ENCODE results near the gene MAP3K2.

The MAP3K2 gene, protein sequence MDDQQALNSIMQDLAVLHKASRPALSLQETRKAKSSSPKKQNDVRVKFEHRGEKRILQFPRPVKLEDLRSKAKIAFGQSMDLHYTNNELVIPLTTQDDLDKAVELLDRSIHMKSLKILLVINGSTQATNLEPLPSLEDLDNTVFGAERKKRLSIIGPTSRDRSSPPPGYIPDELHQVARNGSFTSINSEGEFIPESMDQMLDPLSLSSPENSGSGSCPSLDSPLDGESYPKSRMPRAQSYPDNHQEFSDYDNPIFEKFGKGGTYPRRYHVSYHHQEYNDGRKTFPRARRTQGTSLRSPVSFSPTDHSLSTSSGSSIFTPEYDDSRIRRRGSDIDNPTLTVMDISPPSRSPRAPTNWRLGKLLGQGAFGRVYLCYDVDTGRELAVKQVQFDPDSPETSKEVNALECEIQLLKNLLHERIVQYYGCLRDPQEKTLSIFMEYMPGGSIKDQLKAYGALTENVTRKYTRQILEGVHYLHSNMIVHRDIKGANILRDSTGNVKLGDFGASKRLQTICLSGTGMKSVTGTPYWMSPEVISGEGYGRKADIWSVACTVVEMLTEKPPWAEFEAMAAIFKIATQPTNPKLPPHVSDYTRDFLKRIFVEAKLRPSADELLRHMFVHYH

DNA sequence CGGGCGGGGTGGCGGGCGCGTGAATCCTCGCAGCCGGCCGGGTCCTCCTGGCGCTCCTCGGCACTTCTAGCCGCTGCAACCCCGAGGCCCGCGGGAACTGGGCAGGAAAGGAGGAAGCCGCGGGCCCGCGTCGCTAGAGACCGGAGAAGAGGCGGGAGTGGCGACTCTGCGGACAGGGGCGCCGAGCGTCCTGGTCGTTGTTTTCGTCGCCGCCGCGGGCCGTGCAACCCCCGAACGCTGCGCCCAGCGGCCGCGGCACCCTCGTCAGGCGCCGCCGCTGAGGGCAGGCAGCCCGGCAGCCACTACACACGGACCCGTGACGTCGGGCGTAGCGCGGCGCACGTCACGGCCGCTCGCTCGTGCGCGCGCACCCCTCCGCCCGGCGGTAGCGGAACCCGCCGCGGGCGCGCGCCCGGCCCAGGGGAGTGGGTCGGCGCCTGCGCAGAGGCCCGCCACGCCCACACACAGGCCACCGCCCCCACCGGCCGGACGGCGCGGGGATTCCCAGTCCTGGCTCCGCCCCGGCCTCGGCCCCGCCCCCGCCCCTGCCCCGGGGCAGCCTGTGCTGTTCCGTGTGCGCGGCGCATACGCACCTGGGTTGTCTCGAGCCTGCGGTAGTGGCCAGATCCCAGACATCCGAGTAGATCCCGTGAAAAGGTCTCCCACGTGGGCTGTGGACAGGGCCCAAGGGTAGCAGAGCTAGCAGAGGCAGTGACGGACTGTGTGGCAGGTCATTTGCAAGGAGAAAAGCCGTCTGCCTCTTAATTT lies at the start of gene MAP3K2:
MAP3K2 (minus strand) TSS at position 321 of the 768 bp plus-strand sequence. CDS start 44,846 bp downstream, outside the sequence.
- peak; percentile 72 for DNase-seq

DNA sequence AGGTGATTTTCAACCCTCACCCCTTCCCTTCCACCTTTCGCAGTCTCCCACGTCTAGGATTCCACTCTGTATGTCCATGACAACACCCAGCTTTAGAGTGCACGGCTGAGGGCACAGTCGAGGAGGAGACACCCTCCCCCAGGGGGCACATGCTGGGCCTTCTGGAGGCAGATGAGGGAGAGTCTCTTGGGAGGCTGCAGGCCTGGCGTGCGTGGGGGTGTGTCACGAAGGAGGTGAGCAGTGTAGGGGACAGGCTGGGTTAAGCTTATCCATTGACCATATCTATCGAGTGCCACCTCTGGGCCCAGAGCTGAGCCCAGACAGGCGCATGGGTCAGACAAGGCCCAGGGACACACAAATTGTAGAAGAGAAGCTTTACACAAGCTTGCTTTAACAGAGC lies 49.3 kb upstream of the MAP3K2 start:
- no peak for DNase-seq

DNA sequence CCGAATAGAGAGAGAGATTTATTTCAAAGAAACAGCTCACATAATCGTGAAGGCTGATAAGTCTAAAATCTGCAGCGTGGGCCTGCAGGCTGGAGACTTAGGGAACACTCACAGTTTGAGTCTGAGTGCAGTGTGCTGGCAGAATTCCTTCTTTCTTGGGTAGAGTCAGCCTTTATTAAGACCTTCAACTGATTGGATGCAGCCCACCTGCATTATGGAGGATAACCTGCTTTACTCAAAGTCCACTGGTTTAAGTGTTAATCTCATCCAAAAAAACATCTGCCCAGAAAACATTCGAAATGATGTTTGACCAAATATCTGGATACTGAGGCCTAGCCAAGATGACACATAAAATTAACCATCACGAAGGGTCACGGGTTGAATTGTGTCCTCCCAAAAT lies 46.7 kb upstream of the MAP3K2 start:
- no peak for DNase-seq

DNA sequence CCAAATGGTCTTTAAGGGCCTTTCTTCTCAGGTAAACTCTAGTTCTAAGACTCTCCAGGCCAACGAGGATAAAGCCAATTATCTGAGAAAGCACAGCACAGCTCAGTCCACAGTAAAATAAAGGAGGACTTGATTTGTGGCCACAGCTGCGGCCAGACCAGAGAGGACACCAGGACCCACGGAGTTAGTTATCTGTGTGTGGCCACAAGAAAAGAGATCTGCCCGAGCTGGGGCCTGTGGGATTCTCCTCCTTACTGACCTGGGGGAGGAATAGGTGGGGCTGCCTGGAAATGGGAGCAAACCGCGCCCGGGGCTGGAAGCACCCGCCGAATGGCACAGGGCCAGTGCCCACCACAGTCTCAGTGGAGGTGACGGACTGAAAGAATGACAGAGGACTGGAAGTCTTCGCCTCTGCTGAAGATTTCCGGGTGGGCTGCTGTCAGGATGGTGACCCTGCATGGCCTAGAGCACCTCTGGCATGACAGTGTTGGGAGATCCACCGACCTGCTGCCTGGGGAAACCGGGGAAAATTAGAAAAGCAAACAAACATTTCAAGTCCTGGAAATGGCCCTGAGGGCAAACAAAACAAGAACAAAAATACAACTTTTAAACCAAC lies 43.7 kb upstream of the MAP3K2 start:
- DNase-seq = no peak

DNA sequence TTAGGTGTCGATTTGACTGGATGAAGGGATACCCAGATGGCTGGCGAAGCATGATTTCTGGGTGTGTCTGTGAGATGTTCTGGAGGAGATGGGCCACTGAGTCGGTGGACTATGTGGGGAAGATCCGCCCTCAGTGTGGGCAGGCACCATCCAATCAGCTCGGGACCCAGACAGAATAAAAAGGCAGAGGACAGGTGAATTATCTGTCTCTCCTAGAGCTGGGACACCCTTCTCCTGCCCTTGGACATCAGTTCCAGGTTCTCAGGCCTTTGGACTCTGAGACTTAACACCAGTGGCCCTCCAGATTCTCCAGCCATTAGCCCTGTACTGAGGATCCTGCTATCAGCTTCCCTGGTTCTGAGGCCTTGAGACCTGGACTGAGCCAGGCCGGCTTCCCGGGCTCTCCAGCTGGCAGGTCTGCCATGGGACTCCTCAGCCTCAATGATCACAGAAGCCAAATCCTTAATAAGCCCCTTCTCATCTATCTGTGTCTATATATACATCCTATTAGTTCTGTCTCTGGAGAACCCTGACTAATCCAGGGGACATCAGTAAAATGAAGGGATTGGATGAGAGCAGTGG lies 42.2 kb upstream of the MAP3K2 start:
- DNase-seq = no peak

DNA sequence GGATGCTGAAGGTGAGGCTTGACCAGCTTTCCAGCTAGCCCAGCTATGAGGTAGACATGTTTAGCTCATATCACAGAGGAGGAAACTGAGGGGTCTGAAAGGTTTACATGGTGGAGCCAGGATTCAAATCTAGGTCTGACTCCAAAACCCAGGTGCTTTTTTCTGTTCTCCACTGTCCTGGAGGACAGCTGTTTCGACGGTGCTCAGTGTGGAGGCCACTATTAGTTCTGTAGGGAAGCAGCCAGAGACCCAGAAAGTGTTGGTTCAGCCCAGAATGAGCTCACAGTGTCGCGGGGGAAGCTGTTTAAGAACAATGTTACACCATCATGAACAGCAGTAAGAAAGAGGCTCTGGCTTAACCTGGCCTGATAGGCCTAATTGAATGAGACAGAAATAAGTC lies 41.5 kb upstream of the MAP3K2 start:
- DNase-seq = no peak

DNA sequence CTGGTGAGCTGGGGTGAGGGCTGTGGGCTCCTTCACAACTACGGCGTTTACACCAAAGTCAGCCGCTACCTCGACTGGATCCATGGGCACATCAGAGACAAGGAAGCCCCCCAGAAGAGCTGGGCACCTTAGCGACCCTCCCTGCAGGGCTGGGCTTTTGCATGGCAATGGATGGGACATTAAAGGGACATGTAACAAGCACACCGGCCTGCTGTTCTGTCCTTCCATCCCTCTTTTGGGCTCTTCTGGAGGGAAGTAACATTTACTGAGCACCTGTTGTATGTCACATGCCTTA lies 41.0 kb upstream of the MAP3K2 start:
- no peak for DNase-seq

DNA sequence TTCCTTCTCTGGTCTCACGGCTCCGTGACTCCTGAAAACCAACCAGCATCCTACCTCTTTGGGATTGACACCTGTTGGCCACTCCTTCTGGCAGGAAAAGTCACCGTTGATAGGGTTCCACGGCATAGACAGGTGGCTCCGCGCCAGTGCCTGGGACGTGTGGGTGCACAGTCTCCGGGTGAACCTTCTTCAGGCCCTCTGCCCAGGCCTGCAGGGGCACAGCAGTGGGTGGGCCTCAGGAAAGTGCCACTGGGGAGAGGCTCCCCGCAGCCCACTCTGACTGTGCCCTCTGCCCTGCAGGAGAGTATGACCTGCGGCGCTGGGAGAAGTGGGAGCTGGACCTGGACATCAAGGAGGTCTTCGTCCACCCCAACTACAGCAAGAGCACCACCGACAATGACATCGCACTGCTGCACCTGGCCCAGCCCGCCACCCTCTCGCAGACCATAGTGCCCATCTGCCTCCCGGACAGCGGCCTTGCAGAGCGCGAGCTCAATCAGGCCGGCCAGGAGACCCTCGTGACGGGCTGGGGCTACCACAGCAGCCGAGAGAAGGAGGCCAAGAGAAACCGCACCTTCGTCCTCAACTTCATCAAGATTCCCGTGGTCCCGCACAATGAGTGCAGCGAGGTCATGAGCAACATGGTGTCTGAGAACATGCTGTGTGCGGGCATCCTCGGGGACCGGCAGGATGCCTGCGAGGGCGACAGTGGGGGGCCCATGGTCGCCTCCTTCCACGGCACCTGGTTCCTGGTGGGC lies 40.5 kb upstream of the MAP3K2 start:
- no peak for DNase-seq

DNA sequence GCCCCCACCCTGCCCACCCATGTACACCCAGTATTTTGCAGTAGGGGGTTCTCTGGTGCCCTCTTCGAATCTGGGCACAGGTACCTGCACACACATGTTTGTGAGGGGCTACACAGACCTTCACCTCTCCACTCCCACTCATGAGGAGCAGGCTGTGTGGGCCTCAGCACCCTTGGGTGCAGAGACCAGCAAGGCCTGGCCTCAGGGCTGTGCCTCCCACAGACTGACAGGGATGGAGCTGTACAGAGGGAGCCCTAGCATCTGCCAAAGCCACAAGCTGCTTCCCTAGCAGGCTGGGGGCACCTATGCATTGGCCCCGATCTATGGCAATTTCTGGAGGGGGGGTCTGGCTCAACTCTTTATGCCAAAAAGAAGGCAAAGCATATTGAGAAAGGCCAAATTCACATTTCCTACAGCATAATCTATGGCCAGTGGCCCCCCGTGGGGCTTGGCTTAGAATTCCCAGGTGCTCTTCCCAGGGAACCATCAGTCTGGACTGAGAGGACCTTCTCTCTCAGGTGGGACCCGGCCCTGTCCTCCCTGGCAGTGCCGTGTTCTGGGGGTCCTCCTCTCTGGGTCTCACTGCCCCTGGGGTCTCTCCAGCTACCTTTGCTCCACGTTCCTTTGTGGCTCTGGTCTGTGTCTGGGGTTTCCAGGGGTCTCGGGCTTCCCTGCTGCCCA lies 39.7 kb upstream of the MAP3K2 start:
- no peak for DNase-seq

DNA sequence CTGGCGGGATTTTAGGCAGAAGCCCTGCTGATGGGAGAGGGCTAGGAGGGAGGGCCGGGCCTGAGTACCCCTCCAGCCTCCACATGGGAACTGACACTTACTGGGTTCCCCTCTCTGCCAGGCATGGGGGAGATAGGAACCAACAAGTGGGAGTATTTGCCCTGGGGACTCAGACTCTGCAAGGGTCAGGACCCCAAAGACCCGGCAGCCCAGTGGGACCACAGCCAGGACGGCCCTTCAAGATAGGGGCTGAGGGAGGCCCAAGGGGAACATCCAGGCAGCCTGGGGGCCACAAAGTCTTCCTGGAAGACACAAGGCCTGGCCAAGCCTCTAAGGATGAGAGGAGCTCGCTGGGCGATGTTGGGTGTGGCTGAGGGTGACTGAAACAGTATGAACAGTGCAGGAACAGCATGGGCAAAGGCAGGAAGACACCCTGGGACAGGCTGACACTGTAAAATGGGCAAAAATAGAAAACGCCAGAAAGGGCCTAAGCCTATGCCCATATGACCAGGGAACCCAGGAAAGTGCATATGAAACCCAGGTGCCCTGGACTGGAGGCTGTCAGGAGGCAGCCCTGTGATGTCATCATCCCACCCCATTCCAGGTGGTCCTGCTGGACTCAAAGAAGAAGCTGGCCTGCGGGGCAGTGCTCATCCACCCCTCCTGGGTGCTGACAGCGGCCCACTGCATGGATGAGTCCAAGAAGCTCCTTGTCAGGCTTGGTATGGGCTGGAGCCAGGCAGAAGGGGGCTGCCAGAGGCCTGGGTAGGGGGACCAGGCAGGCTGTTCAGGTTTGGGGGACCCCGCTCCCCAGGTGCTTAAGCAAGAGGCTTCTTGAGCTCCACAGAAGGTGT lies 39.0 kb upstream of the MAP3K2 start:
- DNase-seq = no peak

DNA sequence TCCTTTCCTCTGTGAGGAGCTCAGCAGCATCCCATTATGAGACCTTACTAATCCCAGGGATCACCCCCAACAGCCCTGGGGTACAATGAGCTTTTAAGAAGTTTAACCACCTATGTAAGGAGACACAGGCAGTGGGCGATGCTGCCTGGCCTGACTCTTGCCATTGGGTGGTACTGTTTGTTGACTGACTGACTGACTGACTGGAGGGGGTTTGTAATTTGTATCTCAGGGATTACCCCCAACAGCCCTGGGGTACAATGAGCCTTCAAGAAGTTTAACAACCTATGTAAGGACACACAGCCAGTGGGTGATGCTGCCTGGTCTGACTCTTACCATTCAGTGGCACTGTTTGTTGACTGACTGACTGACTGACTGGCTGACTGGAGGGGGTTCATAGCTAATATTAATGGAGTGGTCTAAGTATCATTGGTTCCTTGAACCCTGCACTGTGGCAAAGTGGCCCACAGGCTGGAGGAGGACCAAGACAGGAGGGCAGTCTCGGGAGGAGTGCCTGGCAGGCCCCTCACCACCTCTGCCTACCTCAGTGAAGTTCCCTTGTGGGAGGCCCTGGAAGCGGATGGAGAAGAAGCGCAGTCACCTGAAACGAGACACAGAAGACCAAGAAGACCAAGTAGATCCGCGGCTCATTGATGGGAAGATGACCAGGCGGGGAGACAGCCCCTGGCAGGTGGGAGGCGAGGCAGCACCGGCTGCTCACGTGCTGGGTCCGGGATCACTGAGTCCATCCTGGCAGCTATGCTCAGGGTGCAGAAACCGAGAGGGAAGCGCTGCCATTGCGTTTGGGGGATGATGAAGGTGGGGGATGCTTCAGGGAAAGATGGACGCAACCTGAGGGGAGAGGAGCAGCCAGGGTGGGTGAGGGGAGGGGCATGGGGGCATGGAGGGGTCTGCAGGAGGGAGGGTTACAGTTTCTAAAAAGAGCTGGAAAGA lies 38.0 kb upstream of the MAP3K2 start:
- no peak for DNase-seq

DNA sequence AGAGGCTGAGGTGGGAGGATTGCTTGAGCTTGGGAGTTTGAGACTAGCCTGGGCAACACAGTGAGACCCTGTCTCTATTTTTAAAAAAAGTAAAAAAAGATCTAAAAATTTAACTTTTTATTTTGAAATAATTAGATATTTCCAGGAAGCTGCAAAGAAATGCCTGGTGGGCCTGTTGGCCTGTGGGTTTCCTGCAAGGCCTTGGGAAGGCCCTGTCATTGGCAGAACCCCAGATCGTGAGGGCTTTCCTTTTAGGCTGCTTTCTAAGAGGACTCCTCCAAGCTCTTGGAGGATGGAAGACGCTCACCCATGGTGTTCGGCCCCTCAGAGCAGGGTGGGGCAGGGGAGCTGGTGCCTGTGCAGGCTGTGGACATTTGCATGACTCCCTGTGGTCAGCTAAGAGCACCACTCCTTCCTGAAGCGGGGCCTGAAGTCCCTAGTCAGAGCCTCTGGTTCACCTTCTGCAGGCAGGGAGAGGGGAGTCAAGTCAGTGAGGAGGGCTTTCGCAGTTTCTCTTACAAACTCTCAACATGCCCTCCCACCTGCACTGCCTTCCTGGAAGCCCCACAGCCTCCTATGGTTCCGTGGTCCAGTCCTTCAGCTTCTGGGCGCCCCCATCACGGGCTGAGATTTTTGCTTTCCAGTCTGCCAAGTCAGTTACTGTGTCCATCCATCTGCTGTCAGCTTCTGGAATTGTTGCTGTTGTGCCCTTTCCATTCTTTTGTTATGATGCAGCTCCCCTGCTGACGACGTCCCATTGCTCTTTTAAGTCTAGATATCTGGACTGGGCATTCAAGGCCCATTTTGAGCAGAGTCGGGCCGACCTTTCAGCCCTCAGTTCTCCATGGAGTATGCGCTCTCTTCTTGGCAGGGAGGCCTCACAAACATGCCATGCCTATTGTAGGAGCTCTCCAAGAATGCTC lies 37.1 kb upstream of the MAP3K2 start:
- no peak for DNase-seq

DNA sequence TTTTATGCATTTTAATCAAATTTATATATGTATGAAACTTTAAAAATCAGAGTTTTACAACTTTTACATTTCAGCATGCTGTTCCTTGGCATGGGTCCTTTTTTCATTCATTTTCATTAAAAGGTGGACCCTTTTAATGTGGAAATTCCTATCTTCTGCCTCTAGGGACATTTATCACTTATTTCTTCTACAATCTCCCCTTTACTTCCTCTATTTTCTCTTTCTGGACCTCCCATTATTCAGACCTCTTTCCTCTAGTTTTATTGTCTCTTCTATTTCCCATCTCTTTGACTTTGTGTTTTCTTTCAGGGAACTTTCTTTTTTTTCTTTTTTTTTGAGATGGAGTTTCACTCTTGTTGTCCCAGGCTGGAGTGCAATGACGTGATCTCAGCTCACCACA lies 36.1 kb upstream of the MAP3K2 start:
- no peak for DNase-seq

DNA sequence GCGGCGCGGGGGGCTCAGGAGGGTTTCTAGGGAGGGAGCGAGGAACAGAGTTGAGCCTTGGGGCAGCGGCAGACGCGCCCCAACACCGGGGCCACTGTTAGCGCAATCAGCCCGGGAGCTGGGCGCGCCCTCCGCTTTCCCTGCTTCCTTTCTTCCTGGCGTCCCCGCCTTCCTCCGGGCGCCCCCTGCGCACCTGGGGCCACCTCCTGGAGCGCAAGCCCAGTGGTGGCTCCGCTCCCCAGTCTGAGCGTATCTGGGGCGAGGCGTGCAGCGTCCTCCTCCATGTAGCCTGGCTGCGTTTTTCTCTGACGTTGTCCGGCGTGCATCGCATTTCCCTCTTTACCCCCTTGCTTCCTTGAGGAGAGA lies 35.7 kb upstream of the MAP3K2 start:
- no peak for DNase-seq

DNA sequence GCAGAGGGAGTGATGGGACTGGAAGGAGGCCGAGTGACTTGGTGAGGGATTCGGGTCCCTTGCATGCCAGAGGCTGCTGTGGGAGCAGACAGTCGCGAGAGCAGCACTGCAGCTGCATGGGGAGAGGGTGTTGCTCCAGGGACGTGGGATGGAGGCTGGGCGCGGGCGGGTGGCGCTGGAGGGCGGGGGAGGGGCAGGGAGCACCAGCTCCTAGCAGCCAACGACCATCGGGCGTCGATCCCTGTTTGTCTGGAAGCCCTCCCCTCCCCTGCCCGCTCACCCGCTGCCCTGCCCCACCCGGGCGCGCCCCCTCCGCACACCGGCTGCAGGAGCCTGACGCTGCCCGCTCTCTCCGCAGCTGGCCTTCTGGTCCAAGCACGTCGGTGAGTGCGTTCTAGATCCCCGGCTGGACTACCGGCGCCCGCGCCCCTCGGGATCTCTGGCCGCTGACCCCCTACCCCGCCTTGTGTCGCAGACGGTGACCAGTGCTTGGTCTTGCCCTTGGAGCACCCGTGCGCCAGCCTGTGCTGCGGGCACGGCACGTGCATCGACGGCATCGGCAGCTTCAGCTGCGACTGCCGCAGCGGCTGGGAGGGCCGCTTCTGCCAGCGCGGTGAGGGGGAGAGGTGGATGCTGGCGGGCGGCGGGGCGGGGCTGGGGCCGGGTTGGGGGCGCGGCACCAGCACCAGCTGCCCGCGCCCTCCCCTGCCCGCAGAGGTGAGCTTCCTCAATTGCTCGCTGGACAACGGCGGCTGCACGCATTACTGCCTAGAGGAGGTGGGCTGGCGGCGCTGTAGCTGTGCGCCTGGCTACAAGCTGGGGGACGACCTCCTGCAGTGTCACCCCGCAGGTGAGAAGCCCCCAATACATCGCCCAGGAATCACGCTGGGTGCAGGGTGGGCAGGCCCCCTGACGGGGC lies 35.0 kb upstream of the MAP3K2 start:
- DNase-seq = no peak

DNA sequence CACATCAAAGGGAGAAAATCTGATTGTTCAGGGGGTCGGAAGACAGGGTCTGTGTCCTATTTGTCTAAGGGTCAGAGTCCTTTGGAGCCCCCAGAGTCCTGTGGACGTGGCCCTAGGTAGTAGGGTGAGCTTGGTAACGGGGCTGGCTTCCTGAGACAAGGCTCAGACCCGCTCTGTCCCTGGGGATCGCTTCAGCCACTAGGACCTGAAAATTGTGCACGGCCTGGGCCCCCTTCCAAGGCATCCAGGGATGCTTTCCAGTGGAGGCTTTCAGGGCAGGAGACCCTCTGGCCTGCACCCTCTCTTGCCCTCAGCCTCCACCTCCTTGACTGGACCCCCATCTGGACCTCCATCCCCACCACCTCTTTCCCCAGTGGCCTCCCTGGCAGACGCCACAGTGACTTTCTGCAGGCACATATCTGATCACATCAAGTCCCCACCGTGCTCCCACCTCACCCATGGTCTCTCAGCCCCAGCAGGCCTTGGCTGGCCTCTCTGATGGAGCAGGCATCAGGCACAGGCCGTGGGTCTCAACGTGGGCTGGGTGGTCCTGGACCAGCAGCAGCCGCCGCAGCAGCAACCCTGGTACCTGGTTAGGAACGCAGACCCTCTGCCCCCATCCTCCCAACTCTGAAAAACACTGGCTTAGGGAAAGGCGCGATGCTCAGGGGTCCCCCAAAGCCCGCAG lies 34.2 kb upstream of the MAP3K2 start:
- DNase-seq = no peak

Data from DMS 273 treated with DMSO at 0.1 percent for 48 hours (cell line).